GM06990 (cell line): ENCODE measurements around the gene HLCS.
A peak's percentile ranks its signal among the peaks of the same experiment; 100 is the strongest.
"Not testable (repeated sequence)": the region's sequence is repeated elsewhere in the genome, so short reads cannot be mapped to it uniquely, and the experiment has no call there.

Source experiments
- DNase-seq: peaks from one replicate; pipeline ENCODE4 v3.0.0-alpha.2; 2011; ENCODE audit not compliant: insufficient read length; ENCODE audit errors: extremely low read depth
- H3K27me3 ChIP-seq: replicated peaks from 2 replicates; pipeline ENCODE4 v1.6.0; 2011; ENCODE audit warnings: low read length; ENCODE audit not compliant: control insufficient read depth, insufficient read depth
- H3K36me3 ChIP-seq: 2 replicates; pipeline ENCODE4 v1.5.1; 2011; ENCODE audit warnings: low read length; ENCODE audit not compliant: control insufficient read depth, insufficient read depth
- H3K4me3 ChIP-seq: replicated peaks from 2 replicates; pipeline ENCODE4 v1.5.1; 2011; ENCODE audit warnings: low read depth, mild to moderate bottlenecking, control low read depth, low read length
- TF ChIP-seq, protein P1 (sequence below): IDR thresholded peaks from 2 replicates; pipeline ENCODE4 v1.5.1; 2011; ENCODE audit warnings: low read length, control low read depth, mild to moderate bottlenecking, inconsistent platforms; ENCODE audit not compliant: insufficient read depth, poor library complexity, severe bottlenecking

HLCS gene

DNA sequence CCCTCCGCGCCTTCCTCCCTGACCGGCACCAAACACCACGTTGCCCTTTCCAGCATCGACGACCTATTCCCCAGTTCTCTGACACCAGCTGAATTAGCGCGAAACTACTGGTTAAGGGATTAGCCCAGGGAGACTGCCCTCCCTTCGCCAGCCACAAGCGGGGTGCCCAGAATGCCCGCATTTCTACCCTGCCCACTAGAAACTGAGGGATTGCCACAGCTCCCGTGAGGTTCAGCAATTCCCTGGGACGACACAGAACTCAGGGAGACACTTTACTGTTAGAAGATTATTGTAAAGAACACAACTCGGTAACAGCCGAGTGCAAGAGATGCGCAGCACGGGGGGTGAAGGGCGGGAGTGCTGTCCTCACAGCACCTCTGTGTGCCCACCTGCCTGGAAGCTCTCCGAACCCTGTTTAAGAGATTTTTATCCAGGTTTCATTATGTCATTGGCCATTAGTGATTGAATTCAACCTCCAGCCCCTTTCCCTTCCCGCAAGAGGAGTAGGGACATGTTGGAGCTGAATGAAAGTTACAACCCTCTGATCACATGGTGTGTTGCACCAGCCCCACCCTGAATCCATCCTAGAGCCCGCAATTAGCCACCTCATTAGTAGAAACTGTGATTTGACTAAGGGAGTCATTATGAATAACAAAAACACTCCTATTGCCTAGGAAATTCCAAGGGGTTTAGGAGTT, 24.2 kb upstream of the HLCS start:
- no peaks in the 10 kb centered on the region for H3K27me3 ChIP-seq
- DNase-seq = no peak
- TF ChIP-seq, protein P1, sequence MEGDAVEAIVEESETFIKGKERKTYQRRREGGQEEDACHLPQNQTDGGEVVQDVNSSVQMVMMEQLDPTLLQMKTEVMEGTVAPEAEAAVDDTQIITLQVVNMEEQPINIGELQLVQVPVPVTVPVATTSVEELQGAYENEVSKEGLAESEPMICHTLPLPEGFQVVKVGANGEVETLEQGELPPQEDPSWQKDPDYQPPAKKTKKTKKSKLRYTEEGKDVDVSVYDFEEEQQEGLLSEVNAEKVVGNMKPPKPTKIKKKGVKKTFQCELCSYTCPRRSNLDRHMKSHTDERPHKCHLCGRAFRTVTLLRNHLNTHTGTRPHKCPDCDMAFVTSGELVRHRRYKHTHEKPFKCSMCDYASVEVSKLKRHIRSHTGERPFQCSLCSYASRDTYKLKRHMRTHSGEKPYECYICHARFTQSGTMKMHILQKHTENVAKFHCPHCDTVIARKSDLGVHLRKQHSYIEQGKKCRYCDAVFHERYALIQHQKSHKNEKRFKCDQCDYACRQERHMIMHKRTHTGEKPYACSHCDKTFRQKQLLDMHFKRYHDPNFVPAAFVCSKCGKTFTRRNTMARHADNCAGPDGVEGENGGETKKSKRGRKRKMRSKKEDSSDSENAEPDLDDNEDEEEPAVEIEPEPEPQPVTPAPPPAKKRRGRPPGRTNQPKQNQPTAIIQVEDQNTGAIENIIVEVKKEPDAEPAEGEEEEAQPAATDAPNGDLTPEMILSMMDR = no peak
- H3K36me3 ChIP-seq = no peaks in the 10 kb centered on the region
- H3K4me3 ChIP-seq = peak overlapping the region; percentile 61

DNA sequence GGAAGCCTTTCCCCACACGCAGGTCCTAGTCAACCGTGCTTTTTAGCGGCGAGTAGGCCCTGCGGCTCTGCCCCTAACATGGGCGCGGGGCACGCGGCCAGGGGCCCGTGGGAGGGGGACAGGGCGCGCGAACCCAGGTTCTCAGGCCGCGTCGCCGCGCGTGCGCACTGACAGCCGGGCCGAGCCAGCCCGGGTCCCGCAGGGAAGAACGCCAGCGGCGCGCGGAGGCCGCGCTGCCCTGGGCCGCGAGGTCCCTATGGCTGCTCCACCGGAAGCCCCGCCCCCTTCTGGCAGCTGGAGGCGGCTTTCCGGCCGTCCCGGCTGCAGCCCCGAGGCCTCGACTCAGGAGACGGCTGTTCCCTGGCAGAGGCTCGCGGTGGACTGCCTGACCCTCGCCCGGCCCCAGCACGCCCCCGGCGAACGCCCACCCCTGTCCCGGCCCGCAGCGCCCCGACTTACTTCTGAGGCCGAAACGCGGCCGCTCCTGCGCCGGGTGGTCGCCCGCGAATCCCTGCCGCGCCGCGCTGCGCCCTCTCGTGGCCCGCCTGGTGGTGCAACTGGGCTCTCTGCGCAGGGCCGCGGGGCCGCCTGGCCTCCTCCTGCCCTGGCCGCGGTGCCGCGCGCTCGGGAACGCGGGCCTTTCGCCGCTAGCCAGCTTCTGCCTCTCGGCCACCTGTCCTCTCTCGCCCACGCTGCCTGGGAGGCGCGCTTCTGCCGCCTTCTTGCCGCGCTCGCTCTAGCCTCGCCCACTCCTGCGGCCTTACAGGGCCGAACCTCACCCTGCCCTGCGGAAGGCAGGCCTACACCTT, 23.4 kb upstream of the HLCS start:
- peak; percentile 95 for DNase-seq
- TF ChIP-seq, protein P1 = peak; percentile 17
- Histone ChIP-seq H3K4me3 (peak overlapping the region; percentile 61), H3K27me3 (no peaks in the 10 kb centered on the region), H3K36me3 (no peaks in the 10 kb centered on the region)

DNA sequence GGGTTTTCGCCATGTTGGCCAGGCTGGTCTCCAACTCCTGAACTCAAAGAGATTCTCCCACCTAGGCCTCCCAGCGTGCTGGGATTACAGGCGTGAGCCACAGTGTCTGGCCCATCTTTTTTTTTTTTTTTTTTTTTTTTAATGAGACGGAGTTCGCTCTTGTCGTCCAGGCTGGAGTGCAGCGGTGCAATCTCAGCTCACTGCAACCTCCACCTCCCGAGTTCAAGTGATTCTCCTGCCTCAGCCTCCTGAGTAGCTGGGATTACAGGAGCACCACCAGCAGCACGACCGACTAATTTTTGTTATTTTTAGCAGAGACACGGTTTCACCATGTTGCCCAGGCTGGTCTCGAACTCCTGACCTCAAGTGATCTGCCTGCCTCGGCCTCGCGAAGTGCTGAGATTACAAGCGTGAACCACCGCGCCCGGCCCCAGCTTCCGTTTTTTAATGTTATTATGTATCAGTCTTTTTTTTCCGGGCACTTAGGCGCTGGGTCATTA, 22.8 kb upstream of the HLCS start:
- DNase-seq, H3K36me3 ChIP-seq, H3K27me3 ChIP-seq: not testable (repeated sequence)
- H3K4me3 ChIP-seq = peak overlapping the region; percentile 61

DNA sequence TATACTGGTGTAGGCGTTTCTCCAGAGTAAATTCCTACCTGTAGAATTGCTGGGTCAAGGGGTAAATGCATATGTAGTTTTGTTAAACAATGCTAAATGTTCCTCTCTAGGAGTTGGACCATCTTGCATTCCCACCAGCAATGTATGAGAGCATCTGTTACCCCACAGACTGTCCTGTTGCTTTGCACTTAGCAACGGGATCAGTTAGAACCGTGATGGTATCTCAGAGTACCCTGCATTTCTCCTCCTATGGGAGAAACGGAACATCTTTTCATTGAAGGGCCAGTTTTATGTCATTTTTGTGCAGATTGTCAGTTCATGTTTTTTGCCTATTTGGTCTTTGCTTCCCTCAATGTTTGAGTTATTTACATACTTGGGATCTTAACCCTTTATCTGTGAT, 22.1 kb upstream of the HLCS start:
- H3K4me3 ChIP-seq = no peak overlapping the region
- no peaks in the 10 kb centered on the region for H3K27me3 ChIP-seq
- H3K36me3 ChIP-seq = no peaks in the 10 kb centered on the region
- TF ChIP-seq, protein P1 = no peak
- DNase-seq = no peak

DNA sequence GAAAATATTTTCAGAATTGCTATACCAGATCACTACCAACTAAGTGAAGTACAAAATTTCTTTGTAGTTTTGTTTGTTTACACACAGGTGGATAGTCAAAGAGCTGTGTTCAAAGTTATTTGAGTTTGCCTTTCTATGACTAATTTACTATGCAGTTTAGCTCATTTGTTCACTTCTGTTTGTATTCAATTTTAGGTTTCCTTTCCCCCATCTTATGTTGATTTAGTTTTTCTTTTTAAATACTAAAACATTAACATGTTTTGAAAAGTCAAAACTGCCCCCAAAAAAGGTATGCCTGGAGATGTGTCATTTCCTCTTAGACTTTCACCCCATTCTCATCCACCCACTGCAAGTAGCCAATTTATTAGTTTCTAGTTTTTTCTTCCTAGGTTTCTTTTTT, 21.4 kb upstream of the HLCS start:
- Histone ChIP-seq H3K36me3 (no peaks in the 10 kb centered on the region), H3K27me3 (no peaks in the 10 kb centered on the region), H3K4me3 (no peak overlapping the region)
- no peak for DNase-seq
- TF ChIP-seq, protein P1 = no peak

DNA sequence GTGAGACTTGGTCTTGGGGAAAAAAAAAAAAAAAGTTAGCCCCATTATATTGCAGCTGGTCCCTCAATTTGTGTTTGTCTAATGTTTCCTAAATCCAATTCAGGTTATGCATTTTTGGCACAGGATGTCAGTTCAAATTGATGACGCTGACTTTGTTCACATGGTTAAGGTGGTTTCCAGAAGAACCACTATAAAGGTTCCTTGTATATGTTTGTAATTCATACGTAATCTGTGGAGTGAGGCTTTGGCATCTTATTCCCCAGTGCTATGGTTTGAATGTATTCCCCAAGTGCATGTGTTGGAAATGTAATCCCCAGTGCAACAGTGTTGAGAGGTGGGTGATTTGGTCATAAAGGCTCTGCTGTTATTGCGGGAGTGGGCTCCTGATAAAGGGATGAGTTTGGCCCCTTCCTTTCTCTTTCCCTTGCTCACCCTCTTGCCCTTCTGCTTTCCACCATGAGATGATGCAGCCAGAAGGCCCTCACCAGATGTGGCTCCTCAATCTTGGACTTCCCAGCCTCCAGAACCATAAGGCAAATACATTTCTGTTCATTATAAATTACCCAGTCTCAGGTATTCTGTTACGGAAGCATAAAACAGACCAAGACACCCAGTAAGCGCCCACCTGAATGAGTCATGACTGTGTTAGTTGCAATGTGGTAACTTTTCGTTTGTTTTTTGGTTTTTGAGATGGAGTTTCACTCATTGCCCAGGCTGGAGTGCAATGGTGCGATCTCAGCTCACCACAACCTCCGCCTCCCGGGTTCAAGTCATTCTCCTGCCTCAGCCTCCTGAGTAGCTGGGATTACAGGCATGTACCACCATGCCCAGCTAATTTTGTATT, 19.5 kb upstream of the HLCS start:
- Histone ChIP-seq H3K27me3 (no peaks in the 10 kb centered on the region), H3K4me3 (no peak overlapping the region), H3K36me3 (no peaks in the 10 kb centered on the region)
- TF ChIP-seq, protein P1 = no peak
- no peak for DNase-seq
